Activated CD4-positive, alpha-beta T cell treated with anti-CD3 and anti-CD28 coated beads, Interleukin-2, amount 50 U/mL, for 48 hours (primary cell): ENCODE measurements around the gene BMF.
"Not testable (repeated sequence)": the region's sequence is repeated elsewhere in the genome, so short reads cannot be mapped to it uniquely, and the experiment has no call there.

Source experiments
- DNase-seq, 2 experiments: peaks; one replicate each; pipeline ENCODE4 v3.0.0-alpha.2; 2020

BMF gene

DNA sequence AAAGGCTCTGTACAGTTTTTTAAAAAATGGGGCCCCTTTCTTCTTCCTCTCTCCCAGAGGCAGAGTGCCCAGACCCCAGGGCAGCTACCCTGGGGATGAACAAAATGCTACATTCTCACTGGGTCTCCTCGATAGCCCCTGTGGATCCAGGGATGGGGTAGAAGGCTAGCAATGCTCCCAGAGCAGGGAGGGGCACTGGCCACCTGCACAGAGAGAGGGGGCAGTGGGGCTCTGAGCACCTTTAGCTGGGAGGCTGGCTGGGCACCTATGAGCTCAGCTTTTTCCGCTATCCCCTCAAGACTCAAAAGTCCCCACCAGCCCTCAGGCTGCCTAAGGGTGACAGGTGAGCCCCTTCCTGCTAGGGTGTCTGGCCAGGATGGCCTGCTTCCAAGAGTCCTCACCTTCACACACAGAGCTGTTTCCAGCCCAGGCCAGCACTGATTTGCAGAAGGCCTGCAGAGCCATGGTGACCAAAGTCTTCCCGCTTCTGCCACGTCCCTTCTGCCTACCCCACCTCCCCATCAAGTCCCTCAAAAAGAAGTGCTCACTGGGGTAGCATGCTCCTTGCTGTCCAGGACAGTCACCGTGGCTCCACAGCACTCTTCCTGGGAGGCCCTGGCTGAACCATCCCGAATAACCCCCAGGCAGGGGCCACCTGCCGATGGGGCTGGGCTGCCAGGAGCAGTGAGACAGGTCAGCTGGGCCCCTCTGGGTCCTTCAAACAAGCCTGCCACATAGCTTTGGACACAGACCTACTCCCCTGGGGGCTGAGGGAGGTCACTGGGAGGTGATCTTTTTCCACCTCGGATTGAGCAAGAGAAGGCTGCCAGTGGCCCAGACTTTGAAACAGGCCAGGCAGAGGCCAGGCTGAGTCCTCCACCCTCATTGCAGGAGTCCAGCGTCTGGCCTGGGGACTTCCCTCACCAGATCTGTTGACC is 20.4 kb downstream of the BMF start:
- DNase-seq: no peak

- DNase-seq: no peak
Measured at GRCh38 chr15:40087068-40087810, 21.4 kb downstream of the BMF start.

GRCh38 chr15:40085266-40085665 is 23.4 kb downstream of the BMF start:
- no peak for DNase-seq

- no peak for DNase-seq
Measured at GRCh38 chr15:40084650-40085049, 24.0 kb downstream of the BMF start.

DNA sequence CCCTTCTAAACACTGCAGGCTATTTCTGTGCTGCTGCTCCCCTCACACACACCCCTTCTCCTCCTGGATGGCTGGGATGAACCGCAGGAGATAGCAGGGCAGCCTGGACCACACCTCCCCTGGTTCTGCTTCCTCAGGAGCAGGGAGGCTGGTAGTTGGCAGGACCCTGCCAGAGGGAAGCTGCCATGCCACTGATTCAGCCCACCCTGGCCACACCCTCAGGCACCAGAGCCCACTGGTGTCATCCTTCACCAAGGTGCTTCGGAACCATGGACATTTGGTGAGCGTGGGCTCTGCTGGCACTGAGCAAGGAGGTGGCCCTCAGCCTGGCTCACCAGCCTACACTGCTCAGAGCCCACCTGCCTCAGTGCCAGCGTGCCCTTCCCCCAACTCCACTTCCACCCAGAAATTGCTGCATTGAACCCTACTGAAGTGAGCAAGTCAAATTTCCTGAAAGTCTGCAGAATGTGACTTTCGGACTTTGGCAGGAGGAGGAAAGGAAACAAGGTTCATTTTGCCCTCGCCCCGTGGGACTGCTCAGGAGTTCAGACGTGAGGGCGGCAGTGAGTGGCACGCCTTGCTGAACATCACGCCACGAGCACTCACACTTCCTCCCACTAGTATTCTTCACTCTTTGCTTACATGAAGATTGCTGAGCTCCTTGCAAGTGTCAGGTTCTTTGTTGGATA is 26.3 kb downstream of the BMF start:
- DNase-seq: no peak

DNA sequence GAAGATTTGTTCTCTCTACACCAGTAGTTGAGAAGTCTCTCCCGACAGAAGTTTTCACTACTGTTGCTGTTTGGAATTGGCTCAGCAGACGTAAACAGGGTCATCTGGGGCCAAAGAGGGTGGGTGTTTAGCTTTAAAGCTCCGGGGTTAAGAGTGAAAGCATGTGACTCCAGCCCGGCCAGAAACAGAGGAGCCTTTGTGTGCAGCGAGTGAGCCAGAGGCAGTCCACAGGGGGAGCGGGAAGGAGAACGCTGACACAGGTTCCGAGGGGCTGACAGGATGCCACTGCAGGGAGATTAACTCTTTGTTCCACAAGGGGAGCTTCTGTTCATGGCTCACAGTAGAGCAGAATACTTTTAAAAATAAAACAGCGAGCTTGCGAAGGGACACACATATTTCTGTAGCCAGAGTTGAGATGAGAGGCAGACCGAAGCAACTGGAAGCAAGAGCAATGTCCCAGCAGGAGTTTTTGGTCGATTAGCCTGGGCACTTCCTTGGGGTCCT is 26.9 kb downstream of the BMF start:
- DNase-seq: no peak

DNA sequence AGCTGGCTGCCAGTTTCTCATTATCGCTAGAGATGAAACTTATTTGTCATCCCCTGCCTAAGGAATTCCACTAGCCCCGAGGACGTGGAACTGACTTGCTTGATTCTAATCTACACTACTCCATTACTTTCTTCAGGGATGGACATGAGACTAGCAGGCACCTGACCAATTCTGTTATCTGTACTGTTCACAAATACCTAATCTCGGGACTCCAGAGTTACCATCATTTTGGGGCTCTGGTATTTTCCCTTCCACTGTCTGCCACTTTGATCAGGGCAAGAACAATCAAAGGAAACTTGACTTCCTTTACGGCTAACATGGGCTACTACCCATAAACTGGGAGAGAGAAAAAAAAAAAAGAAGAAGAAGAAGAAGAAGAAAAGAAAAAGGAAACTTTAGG is 27.8 kb downstream of the BMF start:
- DNase-seq: no peak

- no peak for DNase-seq
Measured at GRCh38 chr15:40080104-40080503, 28.6 kb downstream of the BMF start.

- no peak for DNase-seq
Measured at GRCh38 chr15:40079456-40079855, 29.2 kb downstream of the BMF start.

- no peak for DNase-seq
Measured at GRCh38 chr15:40075298-40076044, 33.2 kb downstream of the BMF start.

DNA sequence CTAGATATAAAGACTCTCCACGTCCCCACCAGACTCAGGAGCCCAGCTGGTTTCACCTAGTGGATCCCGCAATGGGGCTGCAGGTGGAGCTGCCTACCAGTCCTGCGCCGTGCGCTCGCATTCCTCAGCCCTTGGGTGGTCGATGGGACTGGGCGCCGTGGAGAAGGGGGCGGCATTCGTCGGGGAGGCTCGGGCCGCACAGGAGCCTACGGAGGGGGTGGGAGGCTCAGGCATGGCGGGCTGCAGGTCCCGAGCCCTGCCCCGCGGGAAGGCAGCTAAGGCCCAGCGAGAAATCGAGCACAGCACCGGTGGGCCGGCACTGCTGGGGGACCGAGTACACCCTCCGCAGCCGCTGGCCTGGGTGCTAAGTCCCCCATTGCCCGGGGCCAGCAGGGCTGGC is 34.0 kb downstream of the BMF start:
- not testable (repeated sequence) for DNase-seq

DNA sequence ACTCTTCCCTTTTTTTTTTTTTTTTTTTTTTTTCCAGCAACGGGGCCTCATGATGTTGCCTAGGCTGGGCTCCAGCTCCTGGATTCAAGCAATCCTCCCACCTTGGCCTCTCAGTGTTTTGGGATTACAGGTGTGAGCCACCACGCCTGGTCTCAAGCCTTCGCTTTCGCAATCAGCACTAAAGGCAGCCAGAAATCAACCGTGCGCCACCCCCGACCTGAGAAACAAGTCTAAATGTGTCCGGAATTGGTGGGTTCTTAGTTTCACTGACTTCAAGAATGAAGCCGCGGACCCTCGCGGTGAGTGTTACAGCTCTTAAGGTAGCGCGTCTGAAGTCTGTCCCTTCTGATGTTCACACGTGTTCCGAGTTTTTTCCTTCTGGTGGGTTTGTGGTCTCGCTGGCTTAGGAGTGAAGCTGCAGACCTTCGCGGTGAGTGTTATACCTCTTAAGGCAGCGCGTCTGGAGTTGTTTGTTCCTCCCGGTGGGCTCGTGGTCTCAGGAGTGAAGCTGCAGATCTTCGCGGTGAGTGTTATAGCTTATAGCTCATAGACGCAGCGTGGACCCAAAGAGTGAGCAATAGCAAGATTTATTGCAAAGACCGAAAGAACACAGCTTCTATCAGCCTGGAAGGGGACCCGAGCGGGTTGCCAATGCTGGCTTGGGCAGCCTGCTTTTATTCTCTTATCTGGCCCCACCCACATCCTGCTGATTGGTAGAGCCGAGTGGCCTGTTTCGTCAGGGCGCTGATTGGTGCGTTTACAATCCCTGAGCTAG is 34.8 kb downstream of the BMF start:
- DNase-seq: not testable (repeated sequence)

DNA sequence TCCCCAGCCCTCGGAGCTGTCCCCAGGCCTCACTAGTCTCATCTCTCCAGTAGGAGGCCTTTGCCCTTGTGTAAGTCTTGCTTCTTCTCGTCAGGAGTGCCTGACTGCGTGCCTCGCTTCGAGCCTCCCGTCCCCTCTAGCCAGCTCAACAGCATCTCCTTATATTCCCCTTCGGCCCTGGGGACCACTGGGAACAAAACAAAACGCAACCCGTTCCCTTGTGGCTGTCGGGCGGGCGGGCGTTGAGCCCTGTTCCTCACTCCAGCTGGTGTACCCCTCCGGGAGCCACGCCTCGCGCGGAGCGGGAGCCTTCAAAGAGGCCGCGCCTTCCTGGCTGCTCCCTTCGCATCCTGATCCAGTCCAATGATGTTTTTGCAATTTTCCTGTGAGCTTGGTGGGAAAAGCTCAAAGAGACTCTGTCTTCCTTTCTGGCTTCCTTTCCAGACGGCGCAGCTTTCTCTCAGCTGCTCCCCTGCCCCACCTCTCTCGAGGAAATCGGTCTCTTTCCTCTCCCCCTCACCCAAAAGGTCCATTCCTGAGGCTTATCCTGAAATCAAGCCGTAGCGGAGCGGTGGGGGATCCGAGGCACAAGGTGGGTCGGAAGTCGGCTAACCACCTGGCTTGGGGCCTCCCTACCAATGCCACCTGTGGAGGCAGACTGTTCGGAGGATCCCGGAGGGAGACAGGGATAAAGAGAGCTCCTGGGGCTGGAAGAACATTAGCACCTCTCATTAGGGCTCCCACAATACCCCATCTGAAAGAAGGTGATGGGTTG is 36.3 kb downstream of the BMF start:
- DNase-seq: no peak

DNA sequence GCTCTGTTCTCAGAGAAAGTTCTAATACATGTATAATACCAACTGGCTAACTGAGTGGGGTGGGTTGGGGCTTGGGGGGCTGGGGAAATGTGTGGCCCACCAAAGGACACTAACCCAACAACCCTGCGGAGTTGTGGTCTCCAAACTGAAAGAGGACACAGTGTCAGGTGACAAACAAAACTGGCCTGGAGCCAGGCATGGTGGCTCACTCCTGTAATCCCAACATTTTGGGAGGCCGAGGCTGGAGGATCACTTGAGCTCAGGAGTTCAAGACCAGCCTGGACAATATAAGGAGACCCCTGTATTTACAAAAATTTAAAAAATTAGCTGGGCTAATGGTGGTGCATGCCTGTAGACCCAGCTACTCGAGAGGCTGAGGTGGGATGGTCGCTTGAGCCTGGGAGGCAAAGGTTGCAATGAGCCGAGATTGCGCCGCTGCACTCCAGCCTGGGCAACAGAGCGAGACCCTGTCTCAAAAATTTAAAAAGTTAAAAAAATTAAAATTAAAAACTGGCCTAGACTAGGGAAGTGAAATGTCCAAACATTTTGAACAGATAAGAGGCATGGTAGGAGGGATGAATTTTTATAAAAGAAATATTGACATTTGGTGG is 38.0 kb downstream of the BMF start:
- DNase-seq: no peak

- no peak for DNase-seq
Measured at GRCh38 chr15:40070166-40070557, 38.5 kb downstream of the BMF start.

GRCh38 chr15:40069178-40070165 is 39.2 kb downstream of the BMF start:
- no peak for DNase-seq

DNA sequence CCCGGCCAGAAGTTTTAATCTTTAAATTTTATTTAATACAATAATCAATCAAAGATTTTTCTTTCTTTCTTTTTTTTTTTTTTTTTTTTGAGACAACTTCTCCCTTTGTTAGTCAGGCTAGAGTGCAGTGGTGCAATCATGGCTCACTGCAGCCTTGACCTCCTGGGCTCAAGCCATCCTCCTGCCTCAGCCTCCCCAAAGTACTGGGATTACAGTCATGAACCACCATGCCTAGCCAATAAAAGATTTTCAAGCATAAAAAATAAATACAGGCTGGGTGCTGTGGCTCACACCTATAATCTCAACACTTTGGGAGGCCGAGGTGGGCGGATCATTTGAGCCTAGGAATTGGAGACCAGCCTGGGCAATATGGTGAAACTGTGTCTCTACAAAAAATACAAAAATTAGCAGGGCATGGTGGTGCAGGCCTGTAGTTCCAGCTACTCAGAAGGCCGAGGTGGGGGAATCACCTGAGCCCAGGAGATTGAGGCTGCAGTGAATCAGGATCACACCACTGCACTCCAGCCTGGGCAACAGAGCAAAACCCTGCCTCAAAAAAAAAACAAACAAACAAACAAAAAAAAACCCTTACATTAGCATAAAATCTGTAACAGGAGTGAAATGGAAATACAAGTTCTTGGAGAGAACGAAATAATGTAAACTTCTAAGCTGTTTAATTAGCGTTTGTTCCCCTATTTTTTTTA is 40.6 kb downstream of the BMF start:
- DNase-seq: no peak

- DNase-seq: no peak
Measured at GRCh38 chr15:40066589-40066988, 42.1 kb downstream of the BMF start.

DNA sequence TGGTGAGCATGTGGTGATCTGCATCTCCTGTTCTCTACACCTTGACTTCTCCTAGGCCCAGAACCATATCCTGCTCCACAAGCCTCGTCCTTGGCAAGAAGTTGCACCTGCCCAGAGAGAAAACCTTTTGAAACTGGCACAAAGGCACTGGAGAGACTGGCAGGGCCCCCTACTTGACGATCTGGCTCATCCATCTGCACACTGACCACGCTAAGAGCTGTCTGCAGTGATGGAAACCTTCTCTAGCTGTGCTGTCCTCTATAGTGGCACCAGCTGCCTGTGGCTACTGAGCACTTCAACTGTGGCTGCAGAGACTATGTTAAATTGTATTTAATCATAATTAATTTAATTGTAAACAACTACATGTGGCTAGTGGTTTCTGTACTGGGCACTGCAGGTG is 43.5 kb downstream of the BMF start:
- DNase-seq: no peak
